Measurements from ENCODE around the gene RHCG.

Gene RHCG

GRCh38 chr15:89514186-89514585, 17.8 kb upstream of the RHCG start:
- no peak for DNase-seq
- H3K4me2 ChIP-seq (ENCODE audit: low read depth, low read length): no peak overlapping the region

GRCh38 chr15:89513284-89513683, 16.9 kb upstream of the RHCG start:
- Histone ChIP-seq H3K4me2 (ENCODE audit: low read depth, low read length) (no peak overlapping the region), H3K27me3 (replicated peaks; ENCODE audit: insufficient read depth, low read length) (no peaks in the 10 kb centered on the region), H3K9me3 (replicated peaks; ENCODE audit: insufficient read depth, low read length) (no peaks in the 10 kb centered on the region), H3K9ac (ENCODE audit: low read length) (no peak overlapping the region), H3K79me2 (ENCODE audit: low read length) (no peaks in the 10 kb centered on the region), H4K20me1 (ENCODE audit: insufficient read depth, low read length) (no peaks in the 10 kb centered on the region), H2AFZ (ENCODE audit: low read length) (no peak overlapping the region), H3K9me2 (replicated peaks; ENCODE audit: insufficient read depth, low read length) (no peaks in the 10 kb centered on the region), H3K4me3 (ENCODE audit: low read length) (no peak overlapping the region), H3K36me3 (replicated peaks; ENCODE audit: insufficient read depth, low read length) (no peaks in the 10 kb centered on the region), H3K27ac (ENCODE audit: low read length) (no peak overlapping the region), H3K4me1 (ENCODE audit: low read length) (no peaks in the 10 kb centered on the region), H3F3A (ENCODE audit: insufficient read depth, low read length) (no peaks in the 10 kb centered on the region)
- DNase-seq: no peak
- TF ChIP-seq EZH2phosphoT487 (IDR thresholded peaks at IDR 0.05; ENCODE audit: low read length) (no peak), CTCF (IDR thresholded peaks at IDR 0.05; ENCODE audit: low read length) (no peak), EZH2 (optimal IDR thresholded peaks at IDR 0.05; ENCODE audit: low read depth, low read length) (no peak)

More at GRCh38 chr15:89514186-89514585, 17.8 kb upstream of the RHCG start:
- H3K9me2 ChIP-seq (replicated peaks; ENCODE audit: insufficient read depth, low read length): no peaks in the 10 kb centered on the region
- H3F3A ChIP-seq (ENCODE audit: insufficient read depth, low read length): no peaks in the 10 kb centered on the region
- H3K4me1 ChIP-seq (ENCODE audit: low read length): no peaks in the 10 kb centered on the region
- H3K79me2 ChIP-seq (ENCODE audit: low read length): no peaks in the 10 kb centered on the region
- no peaks in the 10 kb centered on the region for H3K9me3 ChIP-seq (replicated peaks; ENCODE audit: insufficient read depth, low read length)
- H3K4me3 ChIP-seq (ENCODE audit: low read length): no peak overlapping the region
- TF ChIP-seq EZH2 (optimal IDR thresholded peaks at IDR 0.05; ENCODE audit: low read depth, low read length) (no peak), CTCF (IDR thresholded peaks at IDR 0.05; ENCODE audit: low read length) (no peak), EZH2phosphoT487 (IDR thresholded peaks at IDR 0.05; ENCODE audit: low read length) (no peak)
- H3K9ac ChIP-seq (ENCODE audit: low read length): no peak overlapping the region
- no peak overlapping the region for H3K27ac ChIP-seq (ENCODE audit: low read length)
- H4K20me1 ChIP-seq (ENCODE audit: insufficient read depth, low read length): no peaks in the 10 kb centered on the region
- H3K36me3 ChIP-seq (replicated peaks; ENCODE audit: insufficient read depth, low read length): no peaks in the 10 kb centered on the region
- H3K27me3 ChIP-seq (replicated peaks; ENCODE audit: insufficient read depth, low read length): no peaks in the 10 kb centered on the region
- H2AFZ ChIP-seq (ENCODE audit: low read length): no peak overlapping the region

- H3K27ac ChIP-seq (ENCODE audit: low read length): no peak overlapping the region
- H3K9me3 ChIP-seq (replicated peaks; ENCODE audit: insufficient read depth, low read length): no peaks in the 10 kb centered on the region
- H3K27me3 ChIP-seq (replicated peaks; ENCODE audit: insufficient read depth, low read length): no peaks in the 10 kb centered on the region
- H3K9ac ChIP-seq (ENCODE audit: low read length): no peak overlapping the region
- no peak overlapping the region for H3K4me2 ChIP-seq (ENCODE audit: low read depth, low read length)
- H3K4me1 ChIP-seq (ENCODE audit: low read length): no peaks in the 10 kb centered on the region
- no peaks in the 10 kb centered on the region for H4K20me1 ChIP-seq (ENCODE audit: insufficient read depth, low read length)
- no peaks in the 10 kb centered on the region for H3F3A ChIP-seq (ENCODE audit: insufficient read depth, low read length)
- TF ChIP-seq EZH2 (optimal IDR thresholded peaks at IDR 0.05; ENCODE audit: low read depth, low read length) (no peak), EZH2phosphoT487 (IDR thresholded peaks at IDR 0.05; ENCODE audit: low read length) (no peak), CTCF (IDR thresholded peaks at IDR 0.05; ENCODE audit: low read length) (no peak)
- H3K4me3 ChIP-seq (ENCODE audit: low read length): no peak overlapping the region
- H3K79me2 ChIP-seq (ENCODE audit: low read length): no peaks in the 10 kb centered on the region
- no peaks in the 10 kb centered on the region for H3K9me2 ChIP-seq (replicated peaks; ENCODE audit: insufficient read depth, low read length)
- H2AFZ ChIP-seq (ENCODE audit: low read length): no peak overlapping the region
- DNase-seq: no peak
- H3K36me3 ChIP-seq (replicated peaks; ENCODE audit: insufficient read depth, low read length): no peaks in the 10 kb centered on the region
These were observed 16.2 kb upstream of the RHCG start for GRCh38 chr15:89512631-89513030.
